ENCODE data around the gene HCN1.

The HCN1 gene

GRCh38 chr5:45408067-45408466 is 288.1 kb downstream of the HCN1 start:
- TF ChIP-seq PATZ1 (CRISPR knock-in tag; IDR thresholded peaks at IDR 0.05; ENCODE audit: borderline replicate concordance): no peak
- TF ChIP-seq PPARA (CRISPR knock-in tag; IDR thresholded peaks at IDR 0.05; ENCODE audit: borderline replicate concordance): no peak
- TF ChIP-seq CREB5 (CRISPR knock-in tag; IDR thresholded peaks at IDR 0.05; ENCODE audit: low read depth): no peak
- no peak for TF ChIP-seq SNAI2 (CRISPR knock-in tag; IDR thresholded peaks at IDR 0.05)
- TF ChIP-seq POU6F1 (CRISPR knock-in tag; IDR thresholded peaks at IDR 0.05; ENCODE audit: borderline replicate concordance, low read depth): no peak
- TF ChIP-seq ESRRG (CRISPR knock-in tag; IDR thresholded peaks at IDR 0.05): no peak
- TF ChIP-seq TCF4 (CRISPR knock-in tag; IDR thresholded peaks at IDR 0.05; ENCODE audit: borderline replicate concordance): no peak
- no peak for TF ChIP-seq TSHZ2 (CRISPR knock-in tag; IDR thresholded peaks at IDR 0.05)
- no peak for ATAC-seq

GRCh38 chr5:45402804-45403455 is 293.2 kb downstream of the HCN1 start:
- no peak for TF ChIP-seq POU6F1 (CRISPR knock-in tag; IDR thresholded peaks at IDR 0.05; ENCODE audit: borderline replicate concordance, low read depth)
- no peak for TF ChIP-seq BACH2 (CRISPR knock-in tag; IDR thresholded peaks at IDR 0.05; ENCODE audit: borderline replicate concordance)
- no peak for TF ChIP-seq ZNF70 (CRISPR knock-in tag; IDR thresholded peaks at IDR 0.05)
- no peak for TF ChIP-seq TSHZ2 (CRISPR knock-in tag; IDR thresholded peaks at IDR 0.05)
- TF ChIP-seq PPARA (CRISPR knock-in tag; IDR thresholded peaks at IDR 0.05; ENCODE audit: borderline replicate concordance): no peak
- no peak for TF ChIP-seq CREB5 (CRISPR knock-in tag; IDR thresholded peaks at IDR 0.05; ENCODE audit: low read depth)
- no peak for TF ChIP-seq ESRRG (CRISPR knock-in tag; IDR thresholded peaks at IDR 0.05)
- TF ChIP-seq ARNTL (CRISPR knock-in tag; IDR thresholded peaks at IDR 0.05; ENCODE audit: borderline replicate concordance, low read depth): no peak
- no peak for TF ChIP-seq RARB (CRISPR knock-in tag; IDR thresholded peaks at IDR 0.05)
- TF ChIP-seq GLIS3 (CRISPR knock-in tag; IDR thresholded peaks at IDR 0.05): no peak
- no peak for TF ChIP-seq PATZ1 (CRISPR knock-in tag; IDR thresholded peaks at IDR 0.05; ENCODE audit: borderline replicate concordance)
- no peak for TF ChIP-seq ZNF8 (CRISPR knock-in tag; IDR thresholded peaks at IDR 0.05)
- TF ChIP-seq TOX (CRISPR knock-in tag; IDR thresholded peaks at IDR 0.05; ENCODE audit: borderline replicate concordance): no peak
- TF ChIP-seq ISL1 (CRISPR knock-in tag; IDR thresholded peaks at IDR 0.05): no peak
- TF ChIP-seq ZNF565 (CRISPR knock-in tag; conservative IDR thresholded peaks at IDR 0.05; ENCODE audit: low read depth): no peak
- no peak for TF ChIP-seq ZFP30 (CRISPR knock-in tag; IDR thresholded peaks at IDR 0.05)
- TF ChIP-seq TCF4 (CRISPR knock-in tag; IDR thresholded peaks at IDR 0.05; ENCODE audit: borderline replicate concordance): no peak

More at GRCh38 chr5:45402804-45403455, 293.2 kb downstream of the HCN1 start:
- no peak for ATAC-seq
